ENCODE results near the gene ZNF543. TPM values are rescaled to one million over a fixed set of nuclear protein-coding genes. Genes with fewer than 3 reads are reported as not detected.

Gene ZNF543
- total and polyA plus RNA-seq, 2 of the 8 experiments (the other 6 are each of a cell fraction or from before 2014, with no cell fraction given): 1.8 to 9.0 TPM

- H2BK12ac ChIP-seq (ENCODE audit: low read depth, low read length): no peak overlapping the region
- no peak overlapping the region for H3K27ac ChIP-seq (ENCODE audit: low read depth, low read length)
- no peak overlapping the region for H2BK15ac ChIP-seq (ENCODE audit: low read length)
- H3K4me3 ChIP-seq (ENCODE audit: extremely low read depth in 1 of 4, insufficient read depth in 2 of 4, low read depth in 3 of 4, low read length in 4 of 4): no peak overlapping the region
- H2AFZ ChIP-seq (ENCODE audit: low read length): no peak overlapping the region
- no peak overlapping the region for H3K4me2 ChIP-seq (ENCODE audit: insufficient read depth in 1 of 2, low read depth in 2 of 2, low read length in 2 of 2)
- H3K14ac ChIP-seq (ENCODE audit: insufficient read length): no peak overlapping the region
- H2BK5ac ChIP-seq (ENCODE audit: low read depth, low read length): no peak overlapping the region
- no peak overlapping the region for H2BK120ac ChIP-seq (replicated peaks; ENCODE audit: low read depth, low read length)
- CTCF ChIA-PET (ENCODE audit: partially characterized antibody): no interaction called here
- peaks cover 9% of the 10 kb centered on the region for H3K23me2 ChIP-seq (ENCODE audit: low read depth, low read length)
- H3K18ac ChIP-seq (ENCODE audit: extremely low read depth, low read length): no peak overlapping the region
- H4K20me1 ChIP-seq (replicated peaks in 1 of 2; ENCODE audit: control insufficient read depth in 1 of 2, insufficient read depth in 2 of 2, low read length in 2 of 2): no peaks in the 10 kb centered on the region
- H4K5ac ChIP-seq (ENCODE audit: insufficient read length, low read depth, low read length): no peak overlapping the region
- WGBS, 2 experiments (ENCODE audit: extremely low coverage in 1 of 2, insufficient coverage in 1 of 2, insufficient read length in 1 of 2, insufficient replicate concordance in 2 of 2, low coverage in 1 of 2, low lambda C conversion rate in 2 of 2, missing lambda C conversion rate in 1 of 2): 94% methylated on average over 2 of the region's 2 CpGs; no CpG with 5 or more reads in 1 of the 2 experiments
- peaks cover 0 to 2% (median 1%) of the 10 kb centered on the region in 4 experiments; a peak in 2 of 7 replicates for H3K4me1 ChIP-seq (replicated peaks in 1 of 4; ENCODE audit: control insufficient read depth in 3 of 4, insufficient read depth in 4 of 4, low read length in 3 of 4)
- H3K9me3 ChIP-seq (ENCODE audit: insufficient read depth in 2 of 2, low read depth in 1 of 2, low read length in 1 of 2): peaks cover 0 to 3% of the 10 kb centered on the region in 2 experiments; a peak in 1 of 4 replicates
- no peaks in the 10 kb centered on the region for H3K27me3 ChIP-seq (replicated peaks in 1 of 4; ENCODE audit: control insufficient read depth in 3 of 4, extremely low read depth in 1 of 4, insufficient read depth in 3 of 4, low read length in 3 of 4)
- no peak overlapping the region for H3K23ac ChIP-seq (ENCODE audit: insufficient read length)
- DNase-seq (ENCODE audit: low read depth in 1 of 2, low spot score in 2 of 2): no peak
- no peak for TF ChIP-seq SIRT6 (IDR thresholded peaks at IDR 0.05; ENCODE audit: low read length)
- no peak for TF ChIP-seq KDM4A (IDR thresholded peaks at IDR 0.05; ENCODE audit: low read depth, low read length, severe bottlenecking)
- TF ChIP-seq RNF2 (IDR thresholded peaks at IDR 0.05; ENCODE audit: borderline replicate concordance, low read depth, low read length, missing control alignments, poor library complexity, severe bottlenecking): no peak
- no peak for TF ChIP-seq EZH2 (IDR thresholded peaks at IDR 0.05; ENCODE audit: low read depth, low read length, severe bottlenecking)
- TF ChIP-seq SP1 (IDR thresholded peaks at IDR 0.05; ENCODE audit: low read depth, low read length): no peak
- no peak for TF ChIP-seq CEBPB (IDR thresholded peaks at IDR 0.05; ENCODE audit: low read depth, low read length)
- TF ChIP-seq EP300 (IDR thresholded peaks at IDR 0.05; ENCODE audit: borderline replicate concordance in 1 of 2, low read depth in 2 of 2, low read length in 2 of 2): no peak
- no peak for TF ChIP-seq TCF12 (IDR thresholded peaks at IDR 0.05; ENCODE audit: low read depth, low read length)
- H3K9ac ChIP-seq (replicated peaks in 1 of 4; ENCODE audit: extremely low read depth in 1 of 4, low read depth in 3 of 4, low read length in 3 of 4): no peak overlapping the region
- H3K79me1 ChIP-seq (ENCODE audit: low read depth, low read length): no peaks in the 10 kb centered on the region; the same call in 1 of the 2 replicates
- no peak overlapping the region for H3K4ac ChIP-seq (replicated peaks; ENCODE audit: insufficient read length, low read depth, low read length)
- no peaks in the 10 kb centered on the region for H3K36me3 ChIP-seq (ENCODE audit: control insufficient read depth in 2 of 4, insufficient read depth in 4 of 4, low read length in 3 of 4)
- POLR2A ChIA-PET (ENCODE audit: partially characterized antibody): interaction anchor here (1.3 kb wide), 1 partner anchor 23 kb away, joined by 3 read pairs; the partner anchor contains the start of gene ZNF548
- H3K56ac ChIP-seq (replicated peaks; ENCODE audit: insufficient read length, low read depth, low read length): no peak overlapping the region
- no peak for FAIRE-seq
- H4K91ac ChIP-seq (replicated peaks; ENCODE audit: insufficient read length, low read length): no peak overlapping the region
- peaks cover 0 to 7% of the 10 kb centered on the region in 2 experiments; a peak in 1 of 4 replicates for H3K79me2 ChIP-seq (ENCODE audit: control insufficient read depth in 1 of 2, insufficient read depth in 2 of 2, low read length in 2 of 2)
- no peak overlapping the region for H4K8ac ChIP-seq (ENCODE audit: extremely low read depth, insufficient read depth, low read length)
- H2AK5ac ChIP-seq (ENCODE audit: low read depth, low read length): no peak overlapping the region
- H2BK20ac ChIP-seq (ENCODE audit: low read length): no peak overlapping the region
Measured at GRCh38 chr19:57366776-57367175, 46.5 kb downstream of the ZNF543 start.

Measured in H1 (cell line).